CD4-positive, alpha-beta T cell treated with Interleukin-4 for 1 hour (primary cell): ENCODE data around the gene TMEM131.

Source experiments
- DNase-seq, 2 donors: peaks; one replicate each; pipeline ENCODE4 v3.0.0-alpha.2; 2020 to 2022

Gene TMEM131

DNA sequence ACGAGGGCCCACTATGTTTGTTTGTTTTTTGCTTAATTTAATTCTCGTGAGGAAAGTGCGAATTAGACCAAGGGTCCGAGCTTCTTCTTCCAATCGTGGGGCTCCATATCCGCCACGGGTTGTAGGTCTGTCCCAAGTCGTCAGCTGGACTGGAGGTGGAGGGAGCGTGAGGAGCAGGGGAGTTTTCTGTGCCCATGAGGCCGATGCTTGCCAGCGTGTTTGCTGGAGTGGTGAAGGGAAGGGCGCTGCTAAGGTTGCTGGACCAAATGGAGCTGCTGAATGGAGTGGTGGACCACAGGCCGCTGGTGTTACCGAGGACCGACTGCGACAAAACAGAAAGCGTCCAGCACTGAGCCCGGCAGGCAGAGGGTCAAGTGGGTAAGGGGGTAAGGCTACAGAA, 238.7 kb downstream of the TMEM131 start:
- no peak for DNase-seq

DNA sequence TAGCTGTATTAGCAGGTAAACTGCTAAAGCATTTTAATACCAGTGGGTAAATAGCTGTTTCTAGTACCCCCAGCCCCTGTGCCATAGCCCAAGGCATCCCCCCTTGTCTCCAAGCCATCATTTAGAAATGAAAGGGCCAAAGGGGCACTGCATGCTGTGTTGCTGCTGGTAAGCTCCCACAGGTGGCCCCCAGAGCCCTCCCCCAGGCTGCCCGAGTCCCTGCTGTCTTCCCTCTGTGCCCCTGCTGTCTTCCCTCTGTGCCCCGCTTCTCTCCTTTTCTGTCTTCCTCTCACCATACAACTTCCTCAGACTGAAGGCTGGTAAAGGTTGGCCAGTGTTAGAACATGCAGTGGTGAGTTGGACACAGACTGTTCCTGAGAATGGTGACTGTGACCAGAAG, 240.3 kb downstream of the TMEM131 start:
- no peak for DNase-seq

DNA sequence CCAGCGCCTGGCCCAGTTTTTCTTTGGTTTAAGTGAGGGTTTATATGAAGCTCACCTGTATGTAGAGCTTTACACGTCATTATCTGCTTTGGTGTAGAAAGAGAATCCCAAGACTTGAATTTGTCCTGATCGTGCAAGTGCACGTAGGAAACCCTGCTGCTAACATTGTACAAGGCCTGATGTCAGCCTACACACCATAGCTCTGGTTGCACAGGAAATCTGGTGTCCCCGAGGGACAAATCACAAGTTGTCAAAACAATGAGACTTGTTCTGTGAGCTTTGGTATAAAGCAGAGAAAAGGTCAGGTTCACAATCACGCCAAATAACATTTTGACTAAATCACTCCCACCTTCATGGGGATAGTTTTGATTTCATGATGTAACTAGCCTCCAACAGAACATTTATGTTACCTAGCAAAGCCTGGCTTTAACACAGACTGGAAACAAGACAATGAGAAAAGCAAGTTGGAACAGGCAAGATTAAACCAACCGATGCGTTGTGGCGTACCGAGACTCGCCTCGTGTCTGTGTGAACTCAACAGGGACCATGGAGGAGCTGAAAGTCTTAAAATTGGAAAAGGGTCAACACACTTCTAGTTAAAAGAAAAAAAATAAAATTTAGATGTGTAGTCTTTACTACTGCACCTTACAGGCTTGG, 240.9 kb downstream of the TMEM131 start:
- DNase-seq: no peak

DNA sequence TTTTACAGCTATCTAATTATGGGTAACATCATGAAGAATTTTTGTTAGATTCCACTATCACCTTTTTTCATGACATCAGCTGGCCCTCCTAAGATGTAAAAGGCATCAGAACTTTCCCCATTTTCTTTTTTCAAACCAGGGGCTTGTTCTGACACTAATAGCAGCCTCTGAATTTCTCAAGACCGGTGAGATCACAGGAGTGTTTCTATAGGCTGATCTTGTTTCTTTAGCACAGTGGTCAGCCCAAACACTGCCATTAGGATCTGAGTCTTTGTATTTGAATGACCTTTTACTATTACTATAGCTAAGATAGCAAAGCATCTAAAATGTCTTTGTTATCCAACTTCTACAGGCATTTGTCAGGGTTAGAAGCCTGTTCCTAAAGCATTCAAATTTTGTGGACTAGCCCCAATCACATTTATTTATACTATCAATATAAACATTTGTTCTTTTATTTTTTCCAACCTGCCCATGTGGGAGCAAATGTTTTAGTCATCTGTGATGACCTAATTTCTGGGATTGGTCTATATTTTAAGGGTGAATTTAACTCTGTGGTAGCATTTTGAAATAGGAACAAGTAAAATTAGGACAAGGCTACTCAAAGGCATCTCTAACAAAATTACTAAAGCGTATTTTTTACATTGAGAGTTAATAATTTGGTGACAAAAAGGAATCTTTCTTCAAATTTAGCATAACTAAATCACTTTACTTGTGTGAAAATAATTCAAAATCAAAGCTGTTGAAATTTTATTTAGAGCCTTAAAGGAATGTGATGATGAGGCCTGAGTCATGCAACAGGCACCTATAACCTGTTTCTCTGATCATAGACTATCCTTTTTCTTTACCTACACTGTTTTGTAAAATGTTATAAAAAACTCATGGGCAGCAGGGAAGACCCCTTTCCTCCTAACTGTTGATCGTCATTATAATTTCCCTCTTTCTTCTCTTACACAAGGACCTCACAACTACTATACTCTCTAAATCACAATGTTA, 243.1 kb downstream of the TMEM131 start:
- no peak for DNase-seq

DNA sequence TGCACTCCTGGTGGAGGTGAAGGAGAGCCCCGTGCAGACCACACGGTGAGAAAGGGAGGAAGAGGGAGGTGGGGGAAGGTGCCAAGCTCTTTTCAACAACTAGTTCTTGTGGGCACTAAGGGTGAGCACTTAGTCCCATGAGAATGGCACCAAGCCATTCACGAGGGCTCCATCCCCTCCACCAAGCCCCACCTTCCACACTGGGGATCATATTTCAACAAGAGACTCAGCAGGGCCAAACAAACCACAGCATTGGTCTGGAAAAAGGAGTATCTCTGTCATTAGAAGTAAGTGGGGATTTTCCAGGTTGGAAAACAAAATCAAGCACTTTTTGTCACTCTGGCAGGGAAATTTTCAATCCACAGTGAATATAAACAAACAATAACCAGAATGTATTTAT, 244.0 kb downstream of the TMEM131 start:
- no peak for DNase-seq

DNA sequence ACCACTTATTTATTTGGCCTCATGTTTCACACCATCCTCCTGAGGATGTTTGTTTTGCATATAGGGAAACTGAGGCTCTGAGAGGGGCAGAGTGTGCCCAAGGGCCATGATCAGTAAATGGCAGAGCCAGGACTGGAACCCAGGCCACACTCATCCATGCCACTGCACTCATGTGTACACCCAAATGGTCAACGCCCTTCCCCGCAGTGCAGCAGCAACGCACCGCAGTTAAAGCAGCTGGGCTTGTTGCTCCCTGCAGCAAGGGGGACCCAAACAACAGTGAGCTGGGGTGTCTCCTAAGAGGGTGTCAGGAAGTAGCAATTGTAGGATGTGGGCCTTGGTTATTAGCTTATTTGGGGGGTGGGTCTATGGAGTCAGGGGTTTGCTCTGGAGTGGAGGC, 245.7 kb downstream of the TMEM131 start:
- no peak for DNase-seq

DNA sequence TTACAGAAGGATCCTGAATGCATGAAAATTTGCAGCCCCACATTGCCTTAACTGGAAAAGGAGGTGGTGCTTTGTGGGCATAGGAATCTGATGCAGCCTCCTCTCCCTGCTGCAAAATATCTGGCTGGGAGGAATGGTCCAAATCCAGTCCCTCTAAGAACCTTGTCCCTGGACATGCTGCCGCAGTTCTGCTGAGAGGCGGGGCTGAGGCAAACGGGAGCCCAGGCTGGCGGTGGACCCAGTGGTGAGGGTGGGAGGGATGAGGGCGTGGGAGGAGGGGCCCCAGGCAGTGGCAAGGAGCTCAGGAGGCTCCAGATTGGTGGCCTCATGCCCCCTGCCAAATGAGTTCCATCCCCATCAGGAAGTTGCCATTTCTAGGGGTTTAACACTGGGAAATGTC, 246.2 kb downstream of the TMEM131 start:
- DNase-seq: no peak

DNA sequence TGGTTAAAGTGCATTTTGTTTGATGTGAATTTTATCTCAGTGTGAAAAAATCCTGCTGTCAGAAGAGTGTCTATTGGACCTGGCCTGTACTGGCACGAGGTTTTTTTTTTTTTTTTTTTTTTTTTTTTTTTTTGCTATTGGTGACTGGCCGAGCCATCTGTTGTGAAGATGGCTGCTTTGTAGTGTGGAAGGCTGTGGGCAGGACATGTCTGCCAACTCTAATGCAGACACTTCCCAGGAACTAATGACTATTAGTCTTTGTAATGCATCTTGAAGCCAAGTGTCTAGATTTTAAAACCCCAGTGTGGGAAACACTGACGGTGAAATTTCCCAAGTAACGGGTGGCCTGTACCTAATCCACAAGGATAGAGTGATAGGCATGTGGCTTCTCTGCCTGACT, 248.0 kb downstream of the TMEM131 start:
- DNase-seq: no peak

DNA sequence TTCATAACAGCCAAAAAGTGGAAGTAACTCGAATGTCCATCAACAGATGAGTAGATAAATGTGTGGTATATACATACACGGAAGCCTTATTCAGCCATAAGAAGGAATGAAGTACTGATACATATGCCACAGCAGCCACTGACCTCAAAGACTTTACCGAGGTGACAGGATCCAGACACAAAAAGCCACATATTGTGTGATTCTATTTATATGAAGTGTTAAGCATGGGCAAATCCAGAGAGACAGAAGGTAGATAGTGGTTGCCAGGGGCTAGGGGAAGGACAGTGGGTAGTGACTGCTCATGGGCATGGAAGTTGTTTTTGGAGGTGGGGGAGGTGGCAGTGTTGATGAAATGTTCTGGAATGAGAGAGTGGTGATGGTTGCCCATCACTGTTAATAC, 248.5 kb downstream of the TMEM131 start:
- peak in 1 of 2 donors; percentile 31 for DNase-seq

DNA sequence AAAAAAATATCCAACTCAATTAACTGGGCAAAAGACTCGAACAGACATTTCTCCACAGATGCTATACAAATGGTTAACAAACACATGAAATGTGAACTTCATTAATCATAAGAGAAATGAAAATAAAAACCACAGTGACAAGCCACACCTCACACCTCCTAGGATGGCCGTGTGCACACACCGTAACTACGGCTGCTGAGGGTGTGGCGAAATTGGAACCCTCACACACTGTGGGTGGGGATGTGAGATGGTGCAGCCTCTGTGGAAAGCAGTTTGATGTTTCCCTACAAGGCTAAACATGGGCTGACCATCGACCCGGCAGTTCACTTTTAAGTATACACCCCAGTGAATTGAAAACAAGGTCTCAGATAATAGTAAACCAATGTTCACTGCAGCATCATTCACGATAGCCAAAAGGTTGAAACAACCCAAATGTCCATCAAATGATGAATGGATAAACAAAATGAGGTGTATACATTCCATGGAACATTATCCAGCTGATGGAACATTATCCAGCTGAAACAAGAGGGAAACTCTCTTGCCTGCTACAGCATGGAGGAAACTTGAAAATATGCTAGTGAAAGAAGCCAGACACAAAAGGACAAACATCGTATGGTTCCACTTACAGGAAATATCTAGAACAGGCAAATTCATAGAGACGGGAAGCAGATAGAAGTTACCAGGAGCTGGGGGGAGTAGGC, 250.1 kb downstream of the TMEM131 start:
- peak; percentile 52 to 61 for DNase-seq

DNA sequence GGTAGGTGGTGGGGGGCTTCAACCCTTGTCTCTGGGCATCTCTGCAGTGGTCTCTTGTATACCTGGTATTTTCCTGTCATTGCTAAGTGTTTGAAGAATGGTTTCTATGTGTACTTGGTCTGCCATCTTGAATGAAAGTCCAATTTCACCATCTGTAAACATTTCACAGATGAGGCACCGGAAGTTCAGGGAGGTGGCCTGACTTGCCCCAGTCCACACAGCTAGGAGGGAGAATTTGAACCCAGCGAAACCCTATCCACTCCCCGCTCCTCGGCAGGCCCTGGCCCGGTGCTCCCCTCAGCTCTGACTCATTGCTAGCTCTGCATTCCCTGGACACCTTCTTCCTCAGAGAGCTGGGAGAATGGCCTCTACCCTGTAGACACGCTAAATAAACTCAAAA, 251.8 kb downstream of the TMEM131 start:
- no peak for DNase-seq

DNA sequence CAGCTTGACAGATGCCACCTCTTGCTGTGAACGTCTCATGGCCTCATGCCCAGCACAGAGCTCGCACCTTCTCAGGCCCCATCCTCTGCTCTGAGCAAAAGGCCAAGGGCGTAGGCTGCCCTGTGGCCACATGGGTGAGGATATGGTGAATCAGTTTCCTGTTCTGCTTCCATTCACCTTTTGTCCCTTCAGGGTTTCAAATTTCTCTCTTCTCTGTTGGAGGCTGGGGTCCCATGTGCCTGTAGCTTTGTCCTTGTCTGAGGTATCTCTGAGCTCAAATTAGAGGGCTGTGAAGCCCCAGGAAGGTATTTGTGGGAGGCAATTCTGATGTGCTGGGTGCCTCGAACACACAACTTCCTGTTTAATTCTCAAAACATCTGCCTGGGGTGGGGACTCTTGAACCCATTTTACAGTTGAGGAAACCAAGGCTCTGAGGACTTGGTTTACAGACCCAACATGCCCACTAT, 253.3 kb downstream of the TMEM131 start:
- peak in 1 of 2 donors; percentile 33 for DNase-seq

DNA sequence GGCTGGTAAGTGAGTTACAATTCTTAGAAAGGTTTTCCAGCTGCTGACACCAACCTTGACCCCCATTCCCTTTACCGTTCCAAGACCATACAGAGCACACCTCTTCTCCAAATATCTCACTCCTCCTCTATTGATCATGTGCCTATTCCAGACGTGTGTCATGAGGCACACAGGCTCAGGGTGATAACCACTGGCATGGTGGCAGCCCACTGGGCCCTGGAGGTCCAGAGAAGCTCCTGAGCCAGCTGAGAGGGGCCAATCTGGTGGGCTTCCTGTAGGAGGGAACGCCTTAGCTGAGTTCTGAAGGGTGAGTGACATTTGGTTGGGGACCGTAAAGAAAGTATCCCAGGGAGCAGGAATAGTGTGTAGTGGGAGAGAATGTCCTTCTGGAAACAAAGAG, 254.1 kb downstream of the TMEM131 start:
- no peak for DNase-seq

DNA sequence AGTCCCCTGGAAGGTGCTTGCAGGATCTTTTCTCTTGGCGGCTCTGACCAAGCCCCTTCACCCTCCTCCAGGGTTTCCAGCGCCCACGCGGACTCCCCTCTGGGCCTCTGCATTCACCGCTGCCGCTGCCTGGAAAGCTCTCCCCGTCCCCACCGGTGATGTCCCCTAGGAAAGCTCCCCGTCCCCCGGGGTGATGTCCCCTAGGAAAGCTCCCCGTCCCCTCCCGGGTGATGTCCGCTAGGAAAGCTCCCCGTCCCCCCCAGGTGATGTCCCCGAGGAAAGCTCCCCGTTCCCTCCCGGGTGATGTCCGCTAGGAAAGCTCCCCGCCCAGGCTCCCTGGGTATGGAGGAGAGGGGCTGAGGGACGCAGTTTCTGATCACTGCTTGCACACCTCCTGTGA, 254.5 kb downstream of the TMEM131 start:
- DNase-seq: no peak

DNA sequence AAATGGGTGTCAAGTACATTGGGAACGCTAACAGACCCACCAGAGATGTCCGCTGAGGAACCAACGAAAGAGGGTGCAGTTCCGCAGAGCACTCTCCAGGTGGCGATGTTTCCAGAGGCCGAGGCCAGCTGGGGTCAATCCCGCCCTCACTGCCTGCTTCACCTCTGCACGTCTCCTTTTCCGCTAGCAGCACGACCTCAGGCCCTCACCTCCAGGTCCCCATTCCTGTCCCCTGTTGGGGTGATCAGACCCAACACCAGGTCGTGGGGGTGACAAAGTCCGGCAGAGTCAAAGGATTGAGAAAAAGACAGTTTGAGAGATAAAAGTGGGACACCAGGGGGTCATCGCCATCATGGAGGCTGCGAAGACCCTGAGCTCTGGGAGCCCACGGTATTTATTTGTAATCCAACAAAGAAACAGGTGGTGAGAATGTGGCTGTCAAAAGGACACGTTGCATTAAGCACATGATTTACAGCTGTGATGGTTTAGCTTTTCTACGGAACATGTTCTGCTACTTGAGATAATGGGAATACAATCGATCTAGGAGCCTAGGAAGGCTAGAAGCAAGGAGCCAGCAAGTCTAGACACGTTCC, 255.1 kb downstream of the TMEM131 start:
- peak; percentile 40 to 57 for DNase-seq

DNA sequence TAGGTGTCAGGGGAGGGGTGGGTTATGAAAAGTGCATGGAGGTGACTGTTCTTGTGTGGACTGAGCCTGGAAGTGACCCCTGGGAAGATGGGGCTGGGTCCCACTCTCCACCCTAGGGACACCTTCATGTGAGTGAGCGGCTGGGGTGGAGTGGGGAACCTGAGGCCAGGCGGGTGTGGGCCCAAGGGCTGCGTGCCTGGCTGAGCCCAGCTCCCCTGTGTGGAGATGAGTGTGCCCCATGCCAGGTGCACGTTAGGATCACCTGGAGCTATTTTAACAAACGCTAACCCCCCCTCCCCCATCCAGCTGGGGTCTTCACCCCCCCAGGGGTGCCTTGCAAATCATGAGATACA, 255.9 kb downstream of the TMEM131 start:
- DNase-seq: no peak

DNA sequence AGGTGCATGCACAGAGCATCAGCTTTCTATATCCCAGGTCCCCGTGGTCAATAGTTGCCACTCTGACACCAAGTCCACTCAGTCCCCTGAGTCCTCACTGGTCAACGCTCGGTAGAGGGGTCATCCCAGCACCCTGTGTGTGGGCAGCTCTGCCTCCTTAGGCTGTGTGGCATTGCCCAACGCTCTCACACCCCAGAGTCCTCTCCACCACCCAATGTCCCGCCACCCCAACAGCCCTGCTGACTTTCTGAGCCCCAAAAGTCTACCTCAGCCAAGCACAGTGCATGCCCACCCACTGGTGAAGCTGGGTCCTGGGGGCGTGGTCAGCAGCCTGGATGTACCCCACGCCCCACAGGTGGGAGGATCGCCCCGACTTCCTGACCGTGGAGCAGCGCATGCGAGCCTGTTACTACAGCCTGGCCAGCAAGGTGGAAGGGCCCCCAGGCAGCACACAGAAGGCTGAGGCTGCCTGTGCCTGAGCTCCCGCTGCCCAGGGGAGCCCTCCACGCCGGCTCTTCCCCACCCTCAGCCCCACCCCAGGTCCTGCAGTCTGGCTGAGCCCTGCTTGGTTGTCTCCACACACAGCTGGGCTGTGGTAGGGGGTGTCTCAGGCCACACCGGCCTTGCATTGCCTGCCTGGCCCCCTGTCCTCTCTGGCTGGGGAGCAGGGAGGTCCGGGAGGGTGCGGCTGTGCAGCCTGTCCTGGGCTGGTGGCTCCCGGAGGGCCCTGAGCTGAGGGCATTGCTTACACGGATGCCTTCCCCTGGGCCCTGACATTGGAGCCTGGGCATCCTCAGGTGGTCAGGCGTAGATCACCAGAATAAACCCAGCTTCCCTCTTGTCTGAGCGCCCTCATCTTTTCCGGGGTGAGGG, 256.5 kb downstream of the TMEM131 start:
- no peak for DNase-seq

DNA sequence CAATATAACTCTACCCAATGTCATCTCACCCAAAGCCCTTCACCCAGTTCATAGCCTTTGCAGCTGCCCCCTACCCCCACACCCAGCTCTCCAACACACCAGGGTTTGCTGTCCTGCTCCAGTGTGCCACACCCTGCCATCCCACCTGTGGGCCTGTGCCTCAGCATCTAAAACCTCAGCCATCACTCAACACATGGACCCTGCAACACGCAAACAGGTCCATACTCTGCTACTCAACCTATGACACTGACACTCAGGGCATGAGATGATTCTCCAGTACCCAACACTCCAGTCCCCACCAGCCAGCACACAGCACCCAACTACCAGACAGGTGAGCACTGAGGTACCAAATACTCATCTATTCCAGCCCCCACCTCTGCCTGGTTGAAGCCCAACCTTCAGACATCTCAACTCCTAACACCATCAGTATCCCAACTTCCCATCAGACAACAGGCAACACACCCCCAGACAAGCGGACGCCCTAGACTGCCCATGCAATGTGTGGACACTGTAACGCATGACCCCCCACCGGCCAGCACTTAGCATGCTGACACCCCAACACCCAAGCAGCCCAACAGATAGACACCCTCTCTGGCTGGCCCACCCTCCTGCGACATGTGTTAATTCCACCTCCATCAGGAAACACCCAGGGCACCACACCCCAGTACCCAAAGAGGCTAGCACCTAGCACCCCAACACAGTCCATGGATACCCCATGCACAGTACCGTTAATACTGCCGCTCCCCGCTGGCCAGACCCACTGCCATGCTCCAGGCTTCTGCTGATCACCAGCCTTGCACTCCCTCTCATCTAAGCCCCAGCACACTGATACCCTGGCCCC, 257.3 kb downstream of the TMEM131 start:
- no peak for DNase-seq

DNA sequence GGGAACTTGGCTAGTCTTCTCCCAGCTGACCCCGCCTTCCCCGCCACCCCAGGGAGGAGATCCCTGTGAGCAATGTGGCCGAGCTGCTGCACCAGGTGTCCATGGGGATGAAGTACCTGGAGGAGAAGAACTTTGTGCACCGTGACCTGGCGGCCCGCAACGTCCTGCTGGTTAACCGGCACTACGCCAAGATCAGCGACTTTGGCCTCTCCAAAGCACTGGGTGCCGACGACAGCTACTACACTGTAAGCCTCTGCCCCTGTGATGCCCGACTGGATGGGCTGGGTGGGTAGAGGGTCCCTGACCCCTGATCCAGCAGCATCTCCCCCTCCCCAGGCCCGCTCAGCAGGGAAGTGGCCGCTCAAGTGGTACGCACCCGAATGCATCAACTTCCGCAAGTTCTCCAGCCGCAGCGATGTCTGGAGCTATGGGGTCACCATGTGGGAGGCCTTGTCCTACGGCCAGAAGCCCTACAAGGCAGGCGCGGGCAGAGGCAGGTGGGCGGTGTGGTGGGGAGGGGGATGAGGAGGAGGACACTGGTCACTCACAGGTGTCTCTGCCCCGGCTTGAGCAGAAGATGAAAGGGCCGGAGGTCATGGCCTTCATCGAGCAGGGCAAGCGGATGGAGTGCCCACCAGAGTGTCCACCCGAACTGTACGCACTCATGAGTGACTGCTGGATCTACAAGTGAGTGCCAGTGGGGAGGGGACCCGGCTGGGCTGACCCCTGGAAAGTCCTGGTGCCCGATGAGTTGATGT, 258.1 kb downstream of the TMEM131 start:
- DNase-seq: no peak

DNA sequence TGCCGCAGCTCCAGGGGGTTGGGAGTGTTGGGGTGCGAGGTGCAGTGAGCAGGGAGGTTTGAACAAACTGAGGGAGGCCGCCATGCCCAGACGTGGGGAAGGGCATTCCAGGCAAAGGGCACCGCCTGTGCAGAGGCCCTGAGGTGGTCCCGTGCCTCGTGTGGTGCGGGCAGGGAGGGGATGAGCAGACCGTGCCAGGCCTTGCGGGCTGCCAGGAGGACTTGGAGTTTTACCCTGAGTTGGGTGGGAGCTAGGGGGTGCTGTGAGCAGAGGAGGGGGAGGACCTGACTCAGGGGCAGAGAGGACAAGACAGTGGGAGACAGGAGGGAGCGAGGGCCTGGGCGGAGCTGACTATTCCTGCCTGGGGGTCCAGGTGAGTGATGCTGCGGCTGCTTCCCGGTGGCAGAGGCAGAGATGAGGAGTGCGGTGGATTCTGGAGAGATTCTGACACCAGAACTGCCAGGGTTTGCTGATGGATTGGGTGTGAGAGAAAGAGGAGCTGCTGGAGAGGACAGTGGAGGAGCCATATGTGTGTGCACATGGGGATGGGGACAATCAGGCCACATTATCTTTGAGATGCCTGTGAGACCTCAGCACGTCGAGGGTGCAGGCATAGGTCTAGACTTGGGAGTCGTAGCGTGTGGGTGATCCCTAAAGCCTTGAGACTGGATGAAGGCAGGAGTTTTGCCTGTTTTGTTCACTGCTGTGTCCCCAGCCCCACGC, 259.0 kb downstream of the TMEM131 start:
- no peak for DNase-seq
